GM12864 (cell line): ENCODE data around the gene ARL2.
"Not testable (repeated sequence)": the region's sequence is repeated elsewhere in the genome, so short reads cannot be mapped to it uniquely, and the experiment has no call there.

Experiments
- DNase-seq: peaks from one replicate; pipeline ENCODE4 v3.0.0-alpha.2; 2011; ENCODE audit warnings: low read depth
- H3K4me3 ChIP-seq: 2 replicates; pipeline ENCODE4 v1.5.1; 2011; ENCODE audit warnings: mild to moderate bottlenecking, low read depth, low read length, control low read depth
- CTCF ChIP-seq: IDR thresholded peaks from 2 replicates; pipeline ENCODE4 v1.5.1; 2011; ENCODE audit warnings: low read depth, mild to moderate bottlenecking, moderate library complexity, low read length, control low read depth, inconsistent platforms; ENCODE audit errors: missing control alignments

ARL2 gene

GRCh38 chr11:65021003-65021402 lies 7.0 kb downstream of the ARL2 start:
- no peak for TF ChIP-seq CTCF
- DNase-seq = no peak
- no peak overlapping the region for H3K4me3 ChIP-seq

- no peak for DNase-seq
- no peak for TF ChIP-seq CTCF
- no peak overlapping the region for H3K4me3 ChIP-seq
Measured at GRCh38 chr11:65021509-65021908, 7.5 kb downstream of the ARL2 start.

- DNase-seq, H3K4me3 ChIP-seq: not testable (repeated sequence)
Measured at GRCh38 chr11:65023502-65023901, 9.5 kb downstream of the ARL2 start.

- TF ChIP-seq CTCF = no peak
- peak overlapping the region; percentile 54 for H3K4me3 ChIP-seq
- DNase-seq = no peak
Measured at GRCh38 chr11:65026810-65027209, 12.8 kb downstream of the ARL2 start.

- DNase-seq = peak; percentile 93
- peak; percentile 36 for TF ChIP-seq CTCF
- peak within 1 kb of the TSS; percentile 54 for H3K4me3 ChIP-seq
Measured at GRCh38 chr11:65027213-65028067, 13.5 kb downstream of the ARL2 start, which contains the start of gene SNX15. Gene SNX15, plus strand, starts transcription at chr11:65027439. Its CDS starts 99 bp downstream, at chr11:65027538.

GRCh38 chr11:65032216-65032615 lies 18.3 kb downstream of the ARL2 start:
- no peak for DNase-seq
- no peak overlapping the region for H3K4me3 ChIP-seq
- TF ChIP-seq CTCF = no peak

- H3K4me3 ChIP-seq = no peak overlapping the region
- DNase-seq = no peak
- no peak for TF ChIP-seq CTCF
Measured at GRCh38 chr11:65034423-65034822, 20.5 kb downstream of the ARL2 start.
